GM18507 (cell line): ENCODE measurements around the gene PPP1R13B.
"Not testable (repeated sequence)": the region's sequence is repeated elsewhere in the genome, so short reads cannot be mapped to it uniquely, and the experiment has no call there.

Experiments
- DNase-seq: peaks from one replicate; pipeline ENCODE4 v3.0.0; 2011; ENCODE audit warnings: low read depth; ENCODE audit not compliant: insufficient read length; ENCODE audit errors: extremely low spot score
- FAIRE-seq: peaks from 2 replicates; lab custom pipeline; 2011; peaks lifted over from hg19 to GRCh38; lab: Jason Lieb, UNC

PPP1R13B gene

GRCh38 chr14:103808403-103809001, 38.9 kb downstream of the PPP1R13B start:
- FAIRE-seq (peak; percentile 71), DNase-seq (peak; percentile 22)

- FAIRE-seq (peak; percentile 42), DNase-seq (no peak)
These were observed 40.6 kb downstream of the PPP1R13B start for GRCh38 chr14:103806805-103807204.

- DNase-seq (no peak), FAIRE-seq (no peak)
These were observed 41.7 kb downstream of the PPP1R13B start for GRCh38 chr14:103805708-103806107.

GRCh38 chr14:103803661-103804060, 43.7 kb downstream of the PPP1R13B start:
- no peak for DNase-seq
- FAIRE-seq: no peak

GRCh38 chr14:103802356-103802755, 45.0 kb downstream of the PPP1R13B start:
- DNase-seq: no peak
- FAIRE-seq: no peak

GRCh38 chr14:103801459-103801858, 45.9 kb downstream of the PPP1R13B start:
- DNase-seq: no peak

GRCh38 chr14:103793192-103793591, 54.2 kb downstream of the PPP1R13B start:
- not testable (repeated sequence) for DNase-seq, FAIRE-seq

More at GRCh38 chr14:103801459-103801858, 45.9 kb downstream of the PPP1R13B start:
- no peak for FAIRE-seq

- no peak for DNase-seq
- FAIRE-seq: no peak
These were observed 59.3 kb downstream of the PPP1R13B start for GRCh38 chr14:103788086-103788485.

- FAIRE-seq (no peak), DNase-seq (no peak)
These were observed 65.0 kb downstream of the PPP1R13B start for GRCh38 chr14:103782376-103782775.

- DNase-seq, FAIRE-seq: not testable (repeated sequence)
These were observed 71.1 kb downstream of the PPP1R13B start for GRCh38 chr14:103776319-103776718.

- FAIRE-seq: no peak
- no peak for DNase-seq
These were observed 71.9 kb downstream of the PPP1R13B start for GRCh38 chr14:103775506-103775905.

- FAIRE-seq (no peak), DNase-seq (no peak)
These were observed 73.9 kb downstream of the PPP1R13B start for GRCh38 chr14:103773521-103773920.

- no peak for DNase-seq
- FAIRE-seq: no peak
These were observed 75.2 kb downstream of the PPP1R13B start for GRCh38 chr14:103772078-103772712.

GRCh38 chr14:103770902-103771301, 76.5 kb downstream of the PPP1R13B start:
- DNase-seq: no peak
- FAIRE-seq: no peak

- no peak for DNase-seq
- FAIRE-seq: no peak
These were observed 76.9 kb downstream of the PPP1R13B start for GRCh38 chr14:103770500-103770899.

- DNase-seq: no peak
- no peak for FAIRE-seq
These were observed 80.0 kb downstream of the PPP1R13B start for GRCh38 chr14:103767336-103767894.

GRCh38 chr14:103765526-103765925, 81.8 kb downstream of the PPP1R13B start:
- no peak for FAIRE-seq
- DNase-seq: no peak

- DNase-seq (no peak), FAIRE-seq (no peak)
These were observed 83.5 kb downstream of the PPP1R13B start for GRCh38 chr14:103763730-103764488.

- DNase-seq (no peak), FAIRE-seq (no peak)
These were observed 84.8 kb downstream of the PPP1R13B start for GRCh38 chr14:103762541-103762940.

- no peak for FAIRE-seq
- DNase-seq: no peak
These were observed 85.3 kb downstream of the PPP1R13B start for GRCh38 chr14:103762036-103762435.
